GM18520 (cell line): ENCODE results near the gene GNG7.

ENCODE experiments used
- ATAC-seq: cut with Tn5 transposase; IDR thresholded peaks from one replicate; pipeline ENCODE4 v1.9.1; 2021; ENCODE audit not compliant: unreplicated experiment

Gene GNG7

GRCh38 chr19:2492870-2493269 lies 209.6 kb downstream of the GNG7 start:
- ATAC-seq = no peak

- ATAC-seq = no peak
Measured at GRCh38 chr19:2491130-2491801, 211.2 kb downstream of the GNG7 start.

DNA sequence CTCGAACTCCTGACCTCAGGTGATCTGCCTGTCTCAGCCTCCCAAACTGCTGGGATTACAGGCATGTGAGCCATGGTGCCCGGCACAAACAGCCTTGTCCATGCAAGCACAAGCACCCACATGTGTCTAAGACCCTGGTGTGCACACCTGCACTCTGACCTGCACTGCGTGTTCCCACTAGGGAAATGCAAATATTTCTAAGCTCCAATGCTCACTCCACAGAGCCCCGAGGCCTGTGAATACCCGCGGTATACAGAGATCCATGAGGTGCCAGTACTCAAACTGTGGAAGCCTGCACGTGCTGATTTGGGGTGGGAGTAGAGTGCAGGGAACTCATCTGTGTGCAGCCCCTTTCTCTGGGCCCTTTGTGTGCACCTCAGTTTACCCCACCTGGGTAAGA lies 211.8 kb downstream of the GNG7 start:
- ATAC-seq = no peak

- ATAC-seq = no peak
Measured at GRCh38 chr19:2488942-2489731, 213.4 kb downstream of the GNG7 start.

DNA sequence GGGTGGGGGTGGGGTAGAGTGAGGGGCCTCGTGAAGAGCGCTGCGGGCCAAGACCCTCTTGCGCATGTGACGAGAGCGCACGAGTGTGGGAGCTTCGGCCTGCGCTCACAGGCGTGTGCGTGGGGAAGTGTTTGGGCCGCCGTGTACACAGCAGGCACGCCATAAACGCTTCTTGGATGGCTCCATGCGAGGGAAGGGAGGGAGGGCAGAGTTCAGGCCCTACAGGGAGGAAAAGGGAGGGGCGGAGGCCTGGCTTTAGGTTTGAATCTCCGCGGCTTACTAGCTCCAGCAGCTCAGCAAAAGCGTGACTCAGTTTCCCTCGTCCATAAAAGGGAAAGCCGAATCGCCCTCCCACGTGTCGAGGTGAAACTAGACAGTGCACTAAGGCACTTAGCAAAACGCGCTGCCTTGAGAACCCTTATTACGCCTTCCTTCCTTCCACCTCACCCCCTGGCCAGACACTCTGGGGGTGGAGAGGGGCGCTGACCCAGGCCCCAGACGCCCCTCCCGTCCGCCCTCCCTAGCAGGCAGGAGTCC lies 214.0 kb downstream of the GNG7 start:
- no peak for ATAC-seq

DNA sequence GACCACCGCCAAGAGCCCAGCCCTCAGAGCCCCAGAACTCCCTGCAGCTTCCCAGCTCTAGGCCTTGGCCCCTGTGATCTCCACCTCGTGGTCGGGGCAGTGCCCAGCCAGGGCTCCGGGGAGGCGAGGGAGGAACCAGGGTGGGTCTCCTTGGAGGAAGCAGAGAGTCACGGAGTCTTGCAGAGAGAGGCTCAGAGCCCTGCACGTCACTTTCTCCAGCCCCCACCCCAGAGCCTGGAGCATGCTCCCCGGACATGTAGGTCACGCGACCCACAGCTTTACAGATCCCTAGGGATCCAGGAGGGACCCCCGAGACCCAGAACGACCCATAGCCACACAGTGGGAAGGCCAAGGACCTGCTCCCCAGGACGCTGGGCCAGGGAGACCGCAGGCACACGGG lies 214.7 kb downstream of the GNG7 start:
- ATAC-seq = no peak

GRCh38 chr19:2487090-2487489 lies 215.4 kb downstream of the GNG7 start:
- no peak for ATAC-seq

GRCh38 chr19:2485428-2485827 lies 217.1 kb downstream of the GNG7 start:
- no peak for ATAC-seq

DNA sequence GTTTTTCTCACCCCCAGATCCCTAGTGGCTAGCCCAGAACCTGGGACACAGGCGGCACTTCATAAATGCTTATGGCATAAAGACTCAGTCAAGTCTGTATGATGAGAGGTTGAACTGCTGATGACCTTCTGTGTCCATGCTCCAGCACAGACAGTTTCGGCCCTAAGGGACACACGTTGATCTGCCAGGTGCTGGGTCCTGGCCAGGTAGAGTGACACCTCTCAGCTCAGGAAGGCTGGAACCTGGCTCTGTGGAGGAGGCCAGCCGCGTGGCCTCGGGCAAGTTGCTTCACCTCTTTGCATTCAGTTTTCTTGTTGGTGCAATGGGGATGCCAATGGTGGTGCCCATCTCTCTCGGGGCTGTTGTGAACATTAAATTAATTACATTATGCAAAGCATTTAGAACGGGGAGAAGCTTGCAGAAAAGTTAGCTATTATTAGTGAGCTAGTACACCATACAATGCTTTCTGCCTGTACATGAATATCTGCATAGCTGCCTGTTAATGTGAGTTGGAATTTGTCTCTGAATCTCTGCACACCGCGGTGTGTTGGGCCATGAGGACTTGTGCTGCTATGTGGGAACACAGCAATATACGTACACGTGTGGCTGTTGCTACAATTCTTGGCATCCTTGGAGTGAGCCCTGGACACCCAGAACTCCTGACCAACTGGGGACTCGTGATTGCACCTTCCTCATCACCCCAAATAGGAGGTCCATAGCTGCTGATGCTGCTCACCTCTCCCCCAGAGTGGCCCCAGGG lies 218.1 kb downstream of the GNG7 start:
- no peak for ATAC-seq

- ATAC-seq = no peak
Measured at GRCh38 chr19:2483484-2484151, 218.9 kb downstream of the GNG7 start.

DNA sequence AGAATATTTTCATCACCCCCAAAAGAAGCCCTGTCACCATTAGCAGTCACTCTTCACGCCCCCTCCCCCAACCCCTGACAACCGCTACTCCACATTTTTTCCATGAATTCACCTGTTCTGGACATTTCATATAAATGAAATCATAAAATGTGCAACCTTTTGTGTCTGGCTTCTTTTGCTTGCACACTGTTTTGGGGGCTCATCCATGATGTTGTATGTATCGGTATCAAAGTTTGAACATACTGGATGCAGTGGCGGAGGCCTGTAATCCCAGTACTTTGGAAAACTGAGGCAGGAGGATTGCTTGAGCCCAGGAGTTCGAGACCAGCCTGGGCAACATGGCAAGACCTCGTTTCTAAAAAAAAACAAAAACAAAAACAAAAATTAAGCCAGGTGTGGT lies 219.4 kb downstream of the GNG7 start:
- no peak for ATAC-seq

DNA sequence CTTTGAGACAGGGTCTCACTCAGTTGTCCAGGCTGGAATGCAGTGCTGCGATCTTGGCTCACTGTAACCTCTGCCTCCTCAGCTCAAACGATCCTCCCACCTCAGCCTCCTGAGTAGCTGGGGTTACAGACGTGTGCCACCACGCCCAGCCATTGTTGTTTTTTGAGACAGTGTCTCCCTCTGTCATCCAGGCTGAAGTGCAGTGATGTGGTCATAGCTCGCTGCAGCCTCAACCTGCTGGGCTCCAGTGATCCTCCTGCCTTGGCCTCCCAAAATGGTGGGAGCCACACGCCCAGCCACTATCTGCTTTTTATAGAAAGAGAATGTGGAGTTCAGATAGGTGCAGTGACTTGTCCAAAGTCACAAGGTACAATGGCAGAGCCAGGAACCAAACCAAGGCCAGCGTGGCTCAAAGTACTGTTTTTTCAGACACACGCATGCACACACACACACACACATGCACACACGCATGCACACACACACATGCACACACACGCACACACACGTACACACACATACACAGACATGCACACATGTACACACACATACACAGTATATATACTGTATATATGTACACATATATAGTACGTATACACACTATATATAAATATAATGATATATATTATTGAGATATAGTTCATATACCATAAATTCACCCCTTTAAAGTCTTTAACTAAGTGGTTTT lies 220.0 kb downstream of the GNG7 start:
- no peak for ATAC-seq

DNA sequence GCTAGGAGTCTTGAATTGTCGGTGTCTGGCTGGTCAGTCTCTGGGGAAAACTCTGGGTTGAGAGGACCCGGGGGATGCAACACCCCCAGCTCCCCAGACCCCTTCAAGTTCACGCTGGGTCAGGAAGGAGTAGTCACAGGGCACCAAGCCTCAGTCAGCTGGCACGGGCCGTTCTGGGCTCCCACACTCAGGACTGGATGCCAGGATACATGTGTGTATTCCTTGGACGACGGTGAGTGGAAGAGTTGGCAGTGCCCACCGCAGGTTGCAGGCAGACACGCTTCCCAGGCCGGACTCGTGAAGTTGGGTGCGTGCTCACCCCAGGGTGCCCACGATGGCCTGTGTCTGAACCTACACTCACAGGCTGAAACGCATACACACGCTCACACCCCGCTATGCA lies 221.0 kb downstream of the GNG7 start:
- ATAC-seq = no peak

- no peak for ATAC-seq
Measured at GRCh38 chr19:2479556-2480194, 222.8 kb downstream of the GNG7 start.

DNA sequence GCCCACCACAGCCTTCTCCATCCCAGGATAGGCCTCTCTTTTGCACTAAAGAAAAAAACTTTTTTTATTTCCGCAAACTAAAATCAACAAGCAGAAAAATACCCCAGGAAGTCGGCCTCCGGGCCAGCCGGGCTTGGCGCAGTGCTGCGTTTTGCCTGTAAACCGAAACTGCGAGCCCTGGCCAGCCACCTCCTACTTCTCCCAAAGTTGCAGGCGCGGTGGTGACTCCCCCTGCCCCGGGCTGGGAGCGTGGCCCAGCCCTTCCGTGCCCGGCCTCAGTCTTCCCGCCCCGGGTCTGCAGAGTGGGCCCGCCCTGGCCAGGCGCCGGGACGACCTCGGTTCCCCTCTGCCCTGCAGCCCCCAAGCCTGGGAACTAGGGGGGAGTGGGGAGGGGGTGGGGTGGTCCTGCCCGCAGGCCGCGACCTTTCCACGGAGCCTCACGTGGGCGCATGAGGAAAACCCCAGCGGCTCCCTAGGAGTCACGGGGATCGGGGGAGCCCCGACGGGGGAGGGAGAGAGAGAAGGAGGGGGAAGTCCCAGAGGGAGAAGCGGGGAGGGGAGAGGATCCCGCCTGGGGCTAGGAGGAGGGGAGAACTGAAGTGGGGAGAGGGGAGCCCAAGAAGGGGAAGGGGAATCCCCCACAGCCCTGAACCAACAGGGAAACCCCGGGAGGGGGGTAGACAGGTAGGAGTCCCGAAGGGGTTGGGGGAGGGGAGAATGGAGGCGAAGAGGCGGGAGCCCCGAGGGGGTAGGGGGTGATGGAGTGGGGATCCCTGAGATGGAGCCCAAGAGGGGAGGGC lies 223.5 kb downstream of the GNG7 start:
- no peak for ATAC-seq

- ATAC-seq = no peak
Measured at GRCh38 chr19:2478278-2478755, 224.2 kb downstream of the GNG7 start.

DNA sequence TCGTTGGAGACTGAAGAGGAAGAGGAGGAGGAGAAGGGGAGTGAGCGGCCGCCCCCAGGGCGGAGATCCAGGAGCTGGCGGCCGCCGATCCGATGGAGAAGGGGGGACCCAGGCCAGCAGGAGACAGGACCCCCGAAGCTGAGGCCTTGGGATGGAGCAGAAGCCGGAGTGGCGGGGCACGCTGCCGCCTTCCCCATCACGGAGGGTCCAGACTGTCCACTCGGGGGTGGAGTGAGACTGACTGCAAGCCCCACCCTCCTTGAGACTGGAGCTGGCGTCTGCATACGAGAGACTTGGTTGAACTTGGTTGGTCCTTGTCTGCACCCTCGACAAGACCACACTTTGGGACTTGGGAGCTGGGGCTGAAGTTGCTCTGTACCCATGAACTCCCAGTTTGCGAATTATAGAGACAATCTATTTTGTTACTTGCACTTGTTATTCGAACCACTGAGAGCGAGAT lies 224.7 kb downstream of the GNG7 start:
- no peak for ATAC-seq

- ATAC-seq = no peak
Measured at GRCh38 chr19:2477141-2477710, 225.3 kb downstream of the GNG7 start.
